HG03342 (cell line): ENCODE data around the gene SUGCT.
"Not testable (repeated sequence)": the region's sequence is repeated elsewhere in the genome, so short reads cannot be mapped to it uniquely, and the experiment has no call there.

ENCODE experiments used
- ATAC-seq: cut with Tn5 transposase; IDR thresholded peaks from one replicate; pipeline ENCODE4 v1.9.1; 2021; ENCODE audit warnings: mild to moderate bottlenecking, moderate library complexity; ENCODE audit not compliant: unreplicated experiment

Gene SUGCT

GRCh38 chr7:40134428-40135316 is at the start of gene SUGCT, which contains the start of gene MPLKIP:
Gene SUGCT (plus strand): TSS chr7:40135005.
Gene MPLKIP (minus strand): TSS chr7:40134622. CDS start chr7:40134567, 55 bp downstream.
- ATAC-seq = peak; percentile 87

DNA sequence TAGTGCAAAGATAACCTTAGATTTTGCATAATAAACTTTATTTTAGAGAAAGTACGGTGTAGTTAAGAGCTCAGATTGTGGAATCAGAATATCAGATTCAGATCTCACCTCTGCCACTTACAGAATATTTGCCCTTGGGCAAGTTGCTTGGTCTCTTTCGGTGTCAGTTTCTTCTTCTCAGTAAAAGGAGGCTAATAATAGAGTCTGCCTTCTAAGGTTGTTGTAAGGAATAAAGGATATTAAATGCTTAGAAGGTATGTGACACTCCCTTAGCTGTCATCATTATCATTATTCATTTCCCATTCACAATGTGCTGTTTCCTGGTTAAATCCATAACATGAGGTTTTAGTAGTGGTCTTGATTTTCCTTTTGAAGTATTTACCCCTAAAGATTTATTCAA is 42.6 kb upstream of the SUGCT start:
- ATAC-seq = no peak

DNA sequence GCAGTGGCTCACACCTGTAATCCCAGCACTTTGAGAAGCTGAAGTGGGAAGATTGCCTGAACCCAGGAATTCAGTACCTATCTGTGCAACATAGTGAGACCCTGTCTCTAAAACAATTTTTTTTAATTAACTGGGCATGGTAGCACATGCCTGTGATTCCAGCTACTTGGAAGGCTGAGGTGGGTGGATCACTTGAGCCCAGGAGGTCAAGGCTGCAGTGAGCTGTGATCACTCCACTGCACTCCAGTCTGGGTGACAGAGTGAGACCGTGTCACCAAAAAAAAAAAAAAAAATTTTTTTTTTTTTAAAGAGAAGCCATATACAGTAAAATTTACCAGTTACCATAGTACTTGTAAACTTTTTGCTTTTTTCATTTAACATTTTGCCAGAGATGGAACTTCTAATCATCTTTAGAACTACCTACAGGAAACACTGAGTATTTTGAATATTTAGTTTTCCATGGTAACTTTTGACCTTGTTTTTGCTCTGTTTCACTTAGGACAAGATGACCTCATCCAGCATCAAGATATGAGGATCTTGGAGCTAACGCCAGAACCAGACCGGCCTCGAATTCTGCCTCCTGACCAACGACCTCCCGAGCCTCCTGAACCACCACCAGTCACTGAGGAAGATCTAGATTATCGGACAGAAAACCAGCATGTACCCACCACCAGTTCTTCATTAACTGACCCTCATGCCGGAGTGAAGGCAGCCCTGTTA is 41.0 kb upstream of the SUGCT start:
- ATAC-seq = no peak

- ATAC-seq = no peak
Measured at GRCh38 chr7:40095230-40095629, 39.6 kb upstream of the SUGCT start.

- no peak for ATAC-seq
Measured at GRCh38 chr7:40095695-40096327, 39.0 kb upstream of the SUGCT start.

GRCh38 chr7:40097728-40098127 is 37.1 kb upstream of the SUGCT start:
- no peak for ATAC-seq

DNA sequence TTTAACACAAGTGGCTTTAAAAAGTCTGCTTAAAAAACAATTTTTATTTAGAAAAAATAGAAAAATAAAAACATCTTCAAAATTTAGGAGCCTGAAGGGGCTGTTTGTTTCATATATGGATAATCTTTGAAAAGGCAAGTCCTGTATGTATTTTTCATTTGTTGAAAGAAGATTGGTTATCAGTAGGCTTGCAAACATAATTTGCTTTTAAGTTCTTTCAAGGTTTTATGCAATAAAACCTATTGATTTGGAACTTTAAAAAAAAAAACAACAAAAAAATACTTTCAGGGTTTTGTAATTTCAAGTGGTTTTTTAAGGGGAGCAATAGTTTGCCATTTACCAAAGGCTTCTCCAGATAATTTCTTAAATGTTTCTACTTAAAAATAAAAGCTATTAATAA is 36.0 kb upstream of the SUGCT start:
- no peak for ATAC-seq

- no peak for ATAC-seq
Measured at GRCh38 chr7:40099837-40100236, 35.0 kb upstream of the SUGCT start.

DNA sequence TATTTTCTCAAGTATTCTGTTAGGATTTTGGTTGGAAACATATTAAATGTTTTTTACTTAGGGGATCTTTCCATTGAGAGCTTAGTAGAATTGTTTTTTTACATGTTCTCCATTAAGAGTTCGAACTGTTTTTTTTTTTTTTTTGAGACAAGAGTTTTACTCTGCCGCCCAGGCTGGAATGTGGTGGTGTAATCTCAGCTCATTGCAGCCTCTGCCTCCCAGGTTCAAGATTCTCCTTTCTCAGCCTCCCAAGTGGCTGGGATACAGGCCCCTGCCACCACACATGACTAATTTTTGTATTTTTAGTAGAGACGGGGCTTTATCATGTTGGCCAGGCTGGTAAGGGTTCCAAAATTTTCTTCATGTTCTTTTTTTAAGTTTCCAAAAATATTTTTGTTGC is 33.6 kb upstream of the SUGCT start:
- no peak for ATAC-seq

DNA sequence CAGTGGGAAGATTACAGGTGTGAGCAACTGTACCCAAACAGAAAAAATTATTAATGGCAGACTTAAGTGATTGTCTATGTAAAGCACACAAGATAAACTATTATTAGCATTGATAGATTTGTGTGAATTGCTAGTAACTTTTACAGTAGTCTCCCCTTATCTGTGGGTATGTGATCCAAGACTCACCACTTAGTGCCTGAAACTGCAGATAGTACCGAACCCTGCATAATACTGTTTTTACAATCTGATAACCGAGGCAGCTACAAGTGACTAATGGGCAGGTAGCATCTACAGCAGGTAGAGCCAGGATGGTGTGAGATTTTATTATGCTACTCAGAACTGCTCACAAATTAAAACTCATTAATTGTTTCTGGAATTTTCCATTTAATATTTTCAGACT is 31.9 kb upstream of the SUGCT start:
- ATAC-seq = no peak

- ATAC-seq = no peak
Measured at GRCh38 chr7:40105879-40106473, 28.8 kb upstream of the SUGCT start.

DNA sequence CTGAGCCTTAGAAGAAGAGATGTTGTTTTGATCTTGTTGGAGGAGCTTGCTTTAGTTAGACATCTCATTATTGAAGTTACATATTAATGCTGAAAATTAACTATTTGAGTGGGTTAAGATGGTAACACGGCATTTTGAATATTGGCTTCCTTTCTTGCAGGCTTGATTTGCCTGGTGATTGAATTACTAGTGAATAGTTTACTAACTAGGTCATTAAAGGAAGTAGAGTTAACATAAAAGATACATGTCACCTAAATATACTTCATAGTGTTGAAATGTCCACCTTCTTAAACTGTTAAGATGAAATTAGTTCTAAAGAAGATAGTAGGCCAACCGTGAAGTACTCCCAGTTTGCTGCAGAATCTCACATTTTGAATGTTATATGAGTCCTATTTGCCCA is 18.9 kb upstream of the SUGCT start:
- no peak for ATAC-seq

- ATAC-seq = not testable (repeated sequence)
Measured at GRCh38 chr7:40117199-40117598, 17.6 kb upstream of the SUGCT start.

- ATAC-seq = not testable (repeated sequence)
Measured at GRCh38 chr7:40118201-40118600, 16.6 kb upstream of the SUGCT start.

DNA sequence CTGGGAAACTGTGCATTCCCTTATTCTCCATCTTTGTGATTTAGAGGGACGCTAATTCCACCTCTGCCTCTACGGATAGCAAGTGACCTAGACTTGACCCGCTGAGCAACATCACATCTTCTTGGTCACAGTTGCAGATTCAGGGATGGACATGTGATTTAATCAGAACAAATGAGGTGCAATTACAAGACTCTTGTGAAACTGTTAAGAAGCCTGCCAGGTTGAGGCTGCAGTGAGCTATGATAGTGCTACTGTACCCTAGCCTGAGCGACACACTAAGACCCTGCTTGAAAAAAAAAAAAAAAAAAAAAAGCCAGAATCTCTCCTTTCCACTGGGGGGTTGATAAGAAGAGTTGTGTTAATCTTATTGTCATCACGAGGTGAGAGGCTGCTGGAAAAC is 14.8 kb upstream of the SUGCT start:
- no peak for ATAC-seq

GRCh38 chr7:40122100-40122939 is 12.5 kb upstream of the SUGCT start:
- ATAC-seq = not testable (repeated sequence)

- no peak for ATAC-seq
Measured at GRCh38 chr7:40122940-40123254, 11.9 kb upstream of the SUGCT start.

DNA sequence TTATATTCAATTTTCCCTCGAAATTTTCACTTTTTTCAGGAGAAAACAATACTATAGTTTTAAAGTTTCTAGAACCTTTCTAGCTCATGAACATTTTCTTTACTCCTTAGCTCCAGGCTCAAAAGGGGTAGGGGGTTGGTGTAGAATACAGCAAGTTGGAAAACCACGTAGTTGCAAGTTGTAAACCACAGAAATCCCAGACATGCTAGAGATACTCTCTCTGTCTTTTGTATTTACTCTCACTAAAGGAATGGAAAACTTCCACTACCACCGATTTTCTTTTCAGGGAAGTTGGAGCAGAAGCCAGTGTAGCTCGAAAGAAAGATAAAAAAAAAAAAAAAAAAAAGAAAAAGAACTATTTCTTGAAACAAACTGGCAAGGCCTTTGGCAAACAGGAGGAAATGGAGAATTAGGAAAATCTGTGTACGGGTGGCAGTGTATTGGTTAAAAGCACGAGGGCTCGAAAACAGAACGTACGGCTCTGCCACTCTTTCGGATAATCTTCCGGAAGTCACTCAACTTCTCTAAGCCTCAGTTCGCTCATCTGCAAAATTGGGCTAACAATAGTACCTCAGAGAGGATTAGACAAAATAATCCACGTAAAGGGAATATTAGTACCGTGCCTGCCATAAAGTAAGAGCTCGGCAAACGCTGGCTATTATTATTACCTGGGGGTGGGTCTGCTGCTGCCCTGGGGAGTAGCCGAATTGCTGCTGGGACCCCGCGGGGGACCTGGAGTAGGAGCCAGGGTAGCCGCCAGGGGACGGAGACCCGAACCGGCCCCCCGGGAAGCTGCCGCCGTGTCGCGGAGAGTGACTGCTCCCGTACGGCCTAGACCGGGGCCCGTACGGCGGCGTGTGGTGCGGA is 1.0 kb upstream of the SUGCT start:
- ATAC-seq = no peak

DNA sequence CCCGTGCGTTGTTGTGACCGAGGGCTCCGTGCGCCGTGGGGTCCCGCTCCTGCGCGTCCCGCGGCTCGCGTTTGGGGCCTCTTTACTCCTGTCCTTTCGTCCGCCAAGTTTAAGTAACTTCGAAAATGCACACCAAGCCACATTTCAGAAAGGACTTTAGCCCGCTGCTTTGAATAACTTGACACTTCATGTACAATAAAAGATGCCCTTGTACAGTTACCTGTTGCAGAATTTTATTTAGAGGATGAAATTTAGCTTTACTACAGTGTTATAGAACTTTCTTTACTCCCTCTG is 459 bp downstream of the SUGCT start:
- ATAC-seq = no peak

GRCh38 chr7:40137563-40137962 is 2.8 kb downstream of the SUGCT start:
- ATAC-seq = no peak
